ENCODE measurements around the gene CALHM1. TPM values are rescaled to one million over a fixed set of nuclear protein-coding genes. Genes with fewer than 3 reads are reported as not detected.

The CALHM1 gene
- total RNA-seq, 2 donors from 2014 or later = not detected

- Histone ChIP-seq H3K4me1 (peaks cover 11% of the 10 kb centered on the region), H3K9me3 (no peaks in the 10 kb centered on the region), H3K4me3 (no peak overlapping the region), H3K27me3 (no peaks in the 10 kb centered on the region), H3K27ac (no peak overlapping the region), H3K36me3 (replicated peaks in 1 of 2; ENCODE audit: insufficient read depth in 1 of 2, low read depth in 2 of 2) (no peaks in the 10 kb centered on the region)
- TF ChIP-seq, protein P1, sequence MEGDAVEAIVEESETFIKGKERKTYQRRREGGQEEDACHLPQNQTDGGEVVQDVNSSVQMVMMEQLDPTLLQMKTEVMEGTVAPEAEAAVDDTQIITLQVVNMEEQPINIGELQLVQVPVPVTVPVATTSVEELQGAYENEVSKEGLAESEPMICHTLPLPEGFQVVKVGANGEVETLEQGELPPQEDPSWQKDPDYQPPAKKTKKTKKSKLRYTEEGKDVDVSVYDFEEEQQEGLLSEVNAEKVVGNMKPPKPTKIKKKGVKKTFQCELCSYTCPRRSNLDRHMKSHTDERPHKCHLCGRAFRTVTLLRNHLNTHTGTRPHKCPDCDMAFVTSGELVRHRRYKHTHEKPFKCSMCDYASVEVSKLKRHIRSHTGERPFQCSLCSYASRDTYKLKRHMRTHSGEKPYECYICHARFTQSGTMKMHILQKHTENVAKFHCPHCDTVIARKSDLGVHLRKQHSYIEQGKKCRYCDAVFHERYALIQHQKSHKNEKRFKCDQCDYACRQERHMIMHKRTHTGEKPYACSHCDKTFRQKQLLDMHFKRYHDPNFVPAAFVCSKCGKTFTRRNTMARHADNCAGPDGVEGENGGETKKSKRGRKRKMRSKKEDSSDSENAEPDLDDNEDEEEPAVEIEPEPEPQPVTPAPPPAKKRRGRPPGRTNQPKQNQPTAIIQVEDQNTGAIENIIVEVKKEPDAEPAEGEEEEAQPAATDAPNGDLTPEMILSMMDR (IDR thresholded peaks at IDR 0.05) = no peak
- TF ChIP-seq POLR2A (IDR thresholded peaks at IDR 0.05) = no peak
- DNase-seq = no peak
- WGBS, 2 donors = 80 to 82% methylated on average over 4 to 8 of the region's 9 CpGs
- no peak for ATAC-seq
- intact Hi-C loops (cut with DNase I) = no loop called here
Measured at GRCh38 chr10:103456074-103456660, 2.5 kb downstream of the CALHM1 start.

DNA sequence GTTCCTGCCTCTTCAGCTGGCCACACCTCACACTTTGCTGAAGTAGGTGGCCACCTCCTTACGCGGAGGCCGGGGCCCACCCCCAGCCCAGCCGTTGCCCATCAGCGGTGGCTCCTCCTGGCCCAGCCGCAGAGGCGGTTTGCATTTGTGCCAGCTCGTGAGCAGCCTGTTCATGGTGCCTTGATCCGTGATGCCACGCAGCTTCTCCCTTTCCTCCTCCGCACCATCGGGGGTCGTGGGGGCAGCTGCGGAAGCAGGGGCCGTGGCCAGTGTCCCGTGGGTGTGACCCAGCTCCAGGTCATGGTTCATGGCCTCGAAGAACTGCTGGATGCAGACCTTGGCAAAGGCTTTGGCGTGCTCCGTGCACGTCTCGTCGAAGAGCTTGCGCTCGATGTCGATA lies 3.5 kb downstream of the CALHM1 start:
- no peak for ATAC-seq

GRCh38 chr10:103454026-103454425 lies 4.7 kb downstream of the CALHM1 start:
- Histone ChIP-seq H3K9me3 (no peaks in the 10 kb centered on the region), H3K36me3 (replicated peaks in 1 of 2; ENCODE audit: insufficient read depth in 1 of 2, low read depth in 2 of 2) (no peaks in the 10 kb centered on the region), H3K27me3 (no peaks in the 10 kb centered on the region), H3K27ac (no peak overlapping the region), H3K4me3 (no peak overlapping the region), H3K4me1 (peaks cover 11% of the 10 kb centered on the region)
- DNase-seq = no peak
- intact Hi-C loops (cut with DNase I) = no loop called here
- no peak for ATAC-seq
- 64 to 85% methylated on average over 4 of the region's 4 CpGs for WGBS, 2 donors
- no peak for TF ChIP-seq POLR2A (IDR thresholded peaks at IDR 0.05)
- TF ChIP-seq, protein P1 (IDR thresholded peaks at IDR 0.05) = no peak

More for the DNA sequence above, 3.5 kb downstream of the CALHM1 start:
- Histone ChIP-seq H3K4me3 (no peak overlapping the region), H3K27ac (no peak overlapping the region), H3K9me3 (no peaks in the 10 kb centered on the region), H3K36me3 (replicated peaks in 1 of 2; ENCODE audit: insufficient read depth in 1 of 2, low read depth in 2 of 2) (no peaks in the 10 kb centered on the region), H3K4me1 (peaks cover 11% of the 10 kb centered on the region), H3K27me3 (no peaks in the 10 kb centered on the region)
- TF ChIP-seq, protein P1 (IDR thresholded peaks at IDR 0.05) = no peak
- TF ChIP-seq POLR2A (IDR thresholded peaks at IDR 0.05) = no peak
- intact Hi-C loops (cut with DNase I) = no loop called here
- WGBS, 2 donors = 76 to 98% methylated on average over 8 to 23 of the region's 25 CpGs
- no peak for DNase-seq

GRCh38 chr10:103452506-103453230 lies 6.0 kb downstream of the CALHM1 start:
- intact Hi-C loops (cut with DNase I) = no loop called here
- ATAC-seq = no peak
- H3K4me3 ChIP-seq = peak overlapping the region in 1 of 2 donors; percentile 24
- DNase-seq = no peak
- no peaks in the 10 kb centered on the region for H3K9me3 ChIP-seq
- no peaks in the 10 kb centered on the region for H3K36me3 ChIP-seq (replicated peaks in 1 of 2; ENCODE audit: insufficient read depth in 1 of 2, low read depth in 2 of 2)
- no peaks in the 10 kb centered on the region for H3K27me3 ChIP-seq
- TF ChIP-seq, protein P1 (IDR thresholded peaks at IDR 0.05) = no peak
- no peak for TF ChIP-seq POLR2A (IDR thresholded peaks at IDR 0.05)
- H3K4me1 ChIP-seq = peaks cover 11% of the 10 kb centered on the region
- H3K27ac ChIP-seq = peak overlapping the region in 3 of 4 donors; percentile 0 to 71 (median 65)
- 41 to 42% methylated on average over 19 to 24 of the region's 27 CpGs for WGBS, 2 donors

Data from body of pancreas (tissue), 4 donors.